Muscle layer of colon (tissue), 2 donors: ENCODE results near the gene C16orf46.
"Not testable (repeated sequence)": the region's sequence is repeated elsewhere in the genome, so short reads cannot be mapped to it uniquely, and the experiment has no call there.

ENCODE experiments used
- H3K27ac ChIP-seq: one replicate; pipeline ENCODE4 v1.7.0; 2013; ENCODE audit warnings: low read depth, mild to moderate bottlenecking, low read length, moderate library complexity
- H3K27me3 ChIP-seq, 2 donors: one replicate each; pipeline ENCODE4 v1.7.0; 2013; ENCODE audit warnings: low read length in 2 of 2, mild to moderate bottlenecking in 2 of 2; ENCODE audit not compliant: insufficient read depth in 2 of 2, control insufficient read depth in 1 of 2
- H3K36me3 ChIP-seq: one replicate; pipeline ENCODE4 v1.7.0; 2013; ENCODE audit warnings: mild to moderate bottlenecking, low read length; ENCODE audit not compliant: insufficient read depth
- H3K4me1 ChIP-seq: one replicate; pipeline ENCODE4 v1.7.0; 2013; ENCODE audit warnings: mild to moderate bottlenecking, low read length; ENCODE audit not compliant: insufficient read depth
- H3K4me3 ChIP-seq, 2 donors: one replicate each; pipeline ENCODE4 v1.7.0; 2013; ENCODE audit warnings: low read length in 2 of 2, low read depth in 1 of 2, mild to moderate bottlenecking in 1 of 2, moderate library complexity in 1 of 2
- H3K9ac ChIP-seq: one replicate; pipeline ENCODE4 v1.7.0; 2013; ENCODE audit warnings: low read length
- H3K9me3 ChIP-seq: one replicate; pipeline ENCODE4 v1.7.0; 2013; ENCODE audit warnings: mild to moderate bottlenecking, low read length
- donor health status: abdominal sarcoma.
- donor health status: Adenocarcinoma of cecum.

C16orf46 gene

GRCh38 chr16:81077076-81077940 lies at the start of gene C16orf46:
TSS of gene C16orf46 (minus strand) at chr16:81077238. CDS start at chr16:81063955, 13,283 bp downstream.
- peak within 1 kb of the TSS; percentile 91 for H3K9ac ChIP-seq
- H3K4me3 ChIP-seq, result peak within 1 kb of the TSS; percentile 88 to 94
- peak within 1 kb of the TSS; percentile 97 for H3K27ac ChIP-seq
- no peaks in the 10 kb centered on the region for H3K27me3 ChIP-seq
- H3K4me1 ChIP-seq, result peaks cover 10% of the 10 kb centered on the region
- H3K36me3 ChIP-seq, result no peaks in the 10 kb centered on the region
- H3K9me3 ChIP-seq, result no peaks in the 10 kb centered on the region

GRCh38 chr16:81123092-81123852 lies 46.2 kb upstream of the C16orf46 start:
- no peaks in the 10 kb centered on the region for H3K9me3 ChIP-seq
- H3K27ac ChIP-seq, result no peak overlapping the region
- no peak overlapping the region for H3K4me3 ChIP-seq
- H3K27me3 ChIP-seq, result no peaks in the 10 kb centered on the region
- no peaks in the 10 kb centered on the region for H3K36me3 ChIP-seq
- H3K4me1 ChIP-seq, result no peaks in the 10 kb centered on the region
- H3K9ac ChIP-seq, result no peak overlapping the region

GRCh38 chr16:81121474-81121990 lies 44.5 kb upstream of the C16orf46 start:
- no peaks in the 10 kb centered on the region for H3K36me3 ChIP-seq
- no peaks in the 10 kb centered on the region for H3K9me3 ChIP-seq
- no peak overlapping the region for H3K9ac ChIP-seq
- H3K27ac ChIP-seq, result no peak overlapping the region
- H3K4me3 ChIP-seq, result no peak overlapping the region
- no peaks in the 10 kb centered on the region for H3K4me1 ChIP-seq
- no peaks in the 10 kb centered on the region for H3K27me3 ChIP-seq

GRCh38 chr16:81117436-81117835 lies 40.4 kb upstream of the C16orf46 start:
- Histone ChIP-seq H3K4me3 (no peak overlapping the region), H3K4me1 (no peaks in the 10 kb centered on the region), H3K27me3 (no peaks in the 10 kb centered on the region)

GRCh38 chr16:81116285-81116684 lies 39.2 kb upstream of the C16orf46 start:
- no peak overlapping the region for H3K27ac ChIP-seq
- no peaks in the 10 kb centered on the region for H3K36me3 ChIP-seq
- no peak overlapping the region for H3K4me3 ChIP-seq
- H3K9ac ChIP-seq, result no peak overlapping the region
- H3K9me3 ChIP-seq, result no peaks in the 10 kb centered on the region
- H3K4me1 ChIP-seq, result no peaks in the 10 kb centered on the region
- no peaks in the 10 kb centered on the region for H3K27me3 ChIP-seq

More at GRCh38 chr16:81117436-81117835, 40.4 kb upstream of the C16orf46 start:
- H3K9me3 ChIP-seq, result no peaks in the 10 kb centered on the region
- H3K36me3 ChIP-seq, result no peaks in the 10 kb centered on the region
- H3K27ac ChIP-seq, result no peak overlapping the region
- H3K9ac ChIP-seq, result no peak overlapping the region

GRCh38 chr16:81112453-81112852 lies 35.4 kb upstream of the C16orf46 start:
- Histone ChIP-seq H3K4me1 (no peaks in the 10 kb centered on the region), H3K27ac (no peak overlapping the region), H3K27me3 (no peaks in the 10 kb centered on the region), H3K9ac (no peak overlapping the region), H3K36me3 (no peaks in the 10 kb centered on the region), H3K9me3 (no peaks in the 10 kb centered on the region), H3K4me3 (no peak overlapping the region)

GRCh38 chr16:81109274-81109673 lies 32.2 kb upstream of the C16orf46 start:
- not testable (repeated sequence) for H3K27ac ChIP-seq, H3K36me3 ChIP-seq, H3K4me1 ChIP-seq, H3K9me3 ChIP-seq, H3K9ac ChIP-seq, H3K4me3 ChIP-seq, H3K27me3 ChIP-seq

GRCh38 chr16:81107511-81107910 lies 30.5 kb upstream of the C16orf46 start:
- no peak overlapping the region for H3K4me3 ChIP-seq
- no peak overlapping the region for H3K27ac ChIP-seq

GRCh38 chr16:81106826-81107503 lies 29.9 kb upstream of the C16orf46 start:
- Histone ChIP-seq H3K36me3 (no peaks in the 10 kb centered on the region), H3K9me3 (no peaks in the 10 kb centered on the region), H3K27ac (no peak overlapping the region), H3K4me3 (no peak overlapping the region), H3K27me3 (no peaks in the 10 kb centered on the region), H3K9ac (no peak overlapping the region), H3K4me1 (no peaks in the 10 kb centered on the region)

More at GRCh38 chr16:81107511-81107910, 30.5 kb upstream of the C16orf46 start:
- Histone ChIP-seq H3K9ac (no peak overlapping the region), H3K4me1 (no peaks in the 10 kb centered on the region), H3K36me3 (no peaks in the 10 kb centered on the region), H3K27me3 (no peaks in the 10 kb centered on the region), H3K9me3 (no peaks in the 10 kb centered on the region)

GRCh38 chr16:81105946-81106345 lies 28.9 kb upstream of the C16orf46 start:
- H3K27me3 ChIP-seq, result no peaks in the 10 kb centered on the region
- no peak overlapping the region for H3K27ac ChIP-seq

GRCh38 chr16:81101702-81102101 lies 24.7 kb upstream of the C16orf46 start:
- Histone ChIP-seq H3K27me3 (no peaks in the 10 kb centered on the region), H3K9ac (no peak overlapping the region), H3K4me3 (no peak overlapping the region), H3K36me3 (no peaks in the 10 kb centered on the region), H3K27ac (no peak overlapping the region), H3K4me1 (peaks cover 7% of the 10 kb centered on the region), H3K9me3 (no peaks in the 10 kb centered on the region)

More at GRCh38 chr16:81105946-81106345, 28.9 kb upstream of the C16orf46 start:
- H3K4me1 ChIP-seq, result no peaks in the 10 kb centered on the region
- no peaks in the 10 kb centered on the region for H3K36me3 ChIP-seq
- H3K9ac ChIP-seq, result no peak overlapping the region
- no peaks in the 10 kb centered on the region for H3K9me3 ChIP-seq
- no peak overlapping the region for H3K4me3 ChIP-seq
